ENCODE data around the gene PANK4.
"Not testable (repeated sequence)": the region's sequence is repeated elsewhere in the genome, so short reads cannot be mapped to it uniquely, and the experiment has no call there.

Gene PANK4

GRCh38 chr1:2474933-2475371 is 51.4 kb downstream of the PANK4 start:
- no peak for DNase-seq

- DNase-seq = no peak
These were observed 52.1 kb downstream of the PANK4 start for GRCh38 chr1:2474104-2474844.

- DNase-seq = no peak
These were observed 53.2 kb downstream of the PANK4 start for GRCh38 chr1:2473198-2473597.

GRCh38 chr1:2472561-2473177 is 53.7 kb downstream of the PANK4 start:
- no peak for DNase-seq

GRCh38 chr1:2472109-2472508 is 54.3 kb downstream of the PANK4 start:
- DNase-seq = no peak

GRCh38 chr1:2471587-2472001 is 54.8 kb downstream of the PANK4 start:
- no peak for DNase-seq

GRCh38 chr1:2471159-2471471 is 55.3 kb downstream of the PANK4 start:
- DNase-seq = no peak

GRCh38 chr1:2470290-2471158 is 55.9 kb downstream of the PANK4 start:
- DNase-seq = no peak

GRCh38 chr1:2469103-2469940 is 57.1 kb downstream of the PANK4 start:
- no peak for DNase-seq

- DNase-seq = no peak
These were observed 57.9 kb downstream of the PANK4 start for GRCh38 chr1:2468540-2468939.

- peak in 2 of 4 experiments; percentile 24 to 33 for DNase-seq
These were observed 58.3 kb downstream of the PANK4 start for GRCh38 chr1:2468041-2468472.

- peak in 1 of 4 experiments; percentile 32 for DNase-seq
These were observed 59.3 kb downstream of the PANK4 start for GRCh38 chr1:2466958-2467554.

GRCh38 chr1:2466270-2466665 is 60.1 kb downstream of the PANK4 start:
- DNase-seq = no peak

GRCh38 chr1:2465371-2466269 is 60.8 kb downstream of the PANK4 start:
- no peak for DNase-seq

GRCh38 chr1:2463396-2463795 is 63.0 kb downstream of the PANK4 start:
- no peak for DNase-seq

- DNase-seq = no peak
These were observed 63.6 kb downstream of the PANK4 start for GRCh38 chr1:2462819-2463218.

- no peak for DNase-seq
These were observed 65.2 kb downstream of the PANK4 start for GRCh38 chr1:2460996-2461751.

- no peak for DNase-seq
These were observed 66.2 kb downstream of the PANK4 start for GRCh38 chr1:2460203-2460602.

- no peak for DNase-seq
These were observed 66.6 kb downstream of the PANK4 start for GRCh38 chr1:2459757-2460156.

GRCh38 chr1:2459102-2459753 is 67.2 kb downstream of the PANK4 start:
- DNase-seq = not testable (repeated sequence)
